Gastroesophageal sphincter (tissue), 3 donors: ENCODE results near the gene FOSL1.

Experiments used
- POLR2A ChIP-seq, 2 donors: fragments of 450-650 bp; IDR thresholded peaks; one replicate each; pipeline ENCODE4 v1.6.1; 2017; ENCODE audit warnings: antibody characterized with exemption in 2 of 2, mild to moderate bottlenecking in 2 of 2, moderate library complexity in 1 of 2
- TF ChIP-seq, protein P1 (sequence below), 4 experiments: fragments of 200-600 bp in 2 of 4; fragments of 450-650 bp in 2 of 4; sonication (generic) in 1 of 4; IDR thresholded peaks; one replicate each; pipeline ENCODE4 v1.5.1; 2017 to 2019; ENCODE audit warnings: antibody characterized with exemption in 4 of 4, mild to moderate bottlenecking in 2 of 4, moderate library complexity in 2 of 4

DNA sequence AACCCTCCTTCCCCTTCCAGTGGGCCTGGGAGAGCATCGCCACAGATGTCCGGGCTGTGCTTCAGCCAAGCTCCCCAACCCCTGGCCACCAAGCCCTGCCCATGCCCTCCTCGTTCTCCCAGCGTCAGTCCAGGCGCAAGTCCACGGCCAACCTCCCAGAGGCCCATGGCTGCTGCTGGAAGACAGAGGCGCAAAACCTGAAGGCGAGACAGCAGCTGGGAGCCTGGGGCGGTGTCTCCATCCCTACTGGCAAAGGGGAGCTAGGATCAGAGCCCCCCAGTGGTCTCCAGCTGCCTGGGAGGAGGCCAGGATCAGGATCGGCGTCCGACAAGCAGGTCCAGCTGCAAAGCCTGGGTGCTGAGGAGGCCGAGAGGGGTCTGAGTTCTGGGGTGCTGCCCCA is 46.9 kb upstream of the FOSL1 start:
- TF ChIP-seq, protein P1, sequence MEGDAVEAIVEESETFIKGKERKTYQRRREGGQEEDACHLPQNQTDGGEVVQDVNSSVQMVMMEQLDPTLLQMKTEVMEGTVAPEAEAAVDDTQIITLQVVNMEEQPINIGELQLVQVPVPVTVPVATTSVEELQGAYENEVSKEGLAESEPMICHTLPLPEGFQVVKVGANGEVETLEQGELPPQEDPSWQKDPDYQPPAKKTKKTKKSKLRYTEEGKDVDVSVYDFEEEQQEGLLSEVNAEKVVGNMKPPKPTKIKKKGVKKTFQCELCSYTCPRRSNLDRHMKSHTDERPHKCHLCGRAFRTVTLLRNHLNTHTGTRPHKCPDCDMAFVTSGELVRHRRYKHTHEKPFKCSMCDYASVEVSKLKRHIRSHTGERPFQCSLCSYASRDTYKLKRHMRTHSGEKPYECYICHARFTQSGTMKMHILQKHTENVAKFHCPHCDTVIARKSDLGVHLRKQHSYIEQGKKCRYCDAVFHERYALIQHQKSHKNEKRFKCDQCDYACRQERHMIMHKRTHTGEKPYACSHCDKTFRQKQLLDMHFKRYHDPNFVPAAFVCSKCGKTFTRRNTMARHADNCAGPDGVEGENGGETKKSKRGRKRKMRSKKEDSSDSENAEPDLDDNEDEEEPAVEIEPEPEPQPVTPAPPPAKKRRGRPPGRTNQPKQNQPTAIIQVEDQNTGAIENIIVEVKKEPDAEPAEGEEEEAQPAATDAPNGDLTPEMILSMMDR (IDR thresholded peaks at IDR 0.05) = no peak
- no peak for TF ChIP-seq POLR2A (IDR thresholded peaks at IDR 0.05)
